CD4-positive, alpha-beta T cell treated with Interleukin-17A for 1 hour (primary cell): ENCODE results near the gene TMEM141.
A peak's percentile ranks its signal among the peaks of the same experiment; 100 is the strongest.
"Not testable (repeated sequence)": the region's sequence is repeated elsewhere in the genome, so short reads cannot be mapped to it uniquely, and the experiment has no call there.

ENCODE experiments used
- DNase-seq: peaks from one replicate; pipeline ENCODE4 v3.0.0-alpha.2; 2020

Gene TMEM141

DNA sequence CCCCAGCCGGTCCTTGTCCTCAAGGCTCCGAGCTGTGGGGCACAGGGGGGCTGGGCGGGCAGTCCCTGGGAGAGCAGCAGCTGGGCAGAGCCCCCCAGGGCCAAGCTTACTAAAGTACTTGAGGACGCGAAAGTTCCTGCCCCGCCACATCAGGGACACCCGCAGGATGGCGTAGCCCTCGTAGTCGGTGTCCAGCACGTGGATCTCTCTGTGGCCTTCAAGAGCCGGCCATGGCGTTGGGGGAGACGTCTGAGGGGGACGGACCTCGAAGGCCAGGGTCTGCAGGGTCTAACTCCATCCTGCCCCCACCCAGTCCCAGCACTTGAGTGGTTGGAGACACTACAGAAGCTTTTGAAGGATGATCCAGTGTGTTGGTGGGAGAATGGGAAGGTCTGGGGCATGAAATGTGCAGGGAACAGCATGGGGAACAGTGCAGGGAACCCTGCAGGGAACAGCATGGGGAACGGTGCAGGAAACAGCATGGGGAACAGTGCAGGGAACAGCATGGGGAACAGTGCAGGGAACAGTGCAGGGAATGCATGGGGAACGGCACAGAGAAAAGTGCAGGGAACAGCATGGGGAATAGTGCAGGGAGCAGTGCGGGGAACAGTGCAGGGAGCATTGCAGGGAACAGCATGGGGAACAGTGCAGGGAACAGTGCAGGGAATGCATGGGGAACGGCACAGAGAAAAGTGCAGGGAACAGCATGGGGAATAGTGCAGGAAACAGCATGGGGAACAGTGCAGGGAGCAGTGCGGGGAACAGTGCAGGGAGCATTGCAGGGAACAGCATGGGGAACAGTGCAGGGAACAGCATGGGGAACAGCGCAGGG is 35.6 kb upstream of the TMEM141 start:
- DNase-seq = not testable (repeated sequence)

DNA sequence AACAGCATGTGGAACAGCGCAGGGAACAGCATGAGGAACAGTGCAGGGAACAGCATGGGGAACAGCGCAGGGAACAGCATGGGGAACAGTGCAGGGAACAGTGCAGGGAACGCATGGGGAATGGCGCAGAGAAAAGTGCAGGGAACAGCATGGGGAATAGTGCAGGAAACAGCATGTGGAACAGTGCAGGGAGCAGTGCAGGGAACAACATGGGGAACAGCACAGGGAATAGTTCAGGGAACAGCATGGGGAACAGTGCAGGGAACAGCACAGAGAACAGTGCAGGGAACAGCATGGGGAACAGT is 35.1 kb upstream of the TMEM141 start:
- DNase-seq = no peak

DNA sequence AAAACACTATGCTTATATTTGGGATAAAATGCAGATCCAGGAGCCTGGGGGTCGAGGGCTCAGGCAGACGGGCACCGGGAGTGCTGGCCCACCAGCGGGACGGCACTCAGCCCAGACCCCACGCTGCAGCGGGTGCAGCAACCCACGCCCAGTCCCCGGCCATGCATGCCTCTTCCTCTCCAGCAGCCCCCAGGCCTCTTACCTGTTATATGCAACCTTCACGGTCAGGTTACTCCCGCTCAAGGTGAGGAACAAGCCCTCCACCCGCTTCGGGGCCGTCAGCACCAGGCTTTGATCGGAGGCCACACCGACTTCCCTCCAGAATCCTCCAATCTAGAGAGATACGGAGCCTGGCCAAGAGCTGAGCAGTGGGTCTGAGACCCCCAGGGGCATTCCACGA is 34.3 kb upstream of the TMEM141 start:
- DNase-seq = no peak

DNA sequence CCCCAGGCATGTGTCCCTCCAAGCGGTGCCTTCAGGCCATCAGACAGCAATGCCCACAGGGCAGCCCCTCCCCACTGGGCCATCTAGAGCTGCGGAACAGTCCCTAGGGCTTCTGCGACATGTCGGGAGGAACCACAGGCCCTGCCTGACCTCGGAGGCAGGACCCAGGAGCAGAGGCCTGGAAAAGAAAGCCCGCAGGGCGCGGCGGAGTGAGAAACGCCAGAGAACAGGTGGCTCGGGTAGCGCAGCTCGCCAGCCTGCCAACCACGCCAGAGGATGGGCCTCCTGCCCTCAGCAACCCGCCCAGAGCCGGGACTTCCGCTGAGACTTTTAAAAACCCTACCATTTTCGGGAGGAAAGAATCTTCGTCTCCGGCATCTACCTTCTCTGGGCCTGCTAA is 33.8 kb upstream of the TMEM141 start:
- no peak for DNase-seq

DNA sequence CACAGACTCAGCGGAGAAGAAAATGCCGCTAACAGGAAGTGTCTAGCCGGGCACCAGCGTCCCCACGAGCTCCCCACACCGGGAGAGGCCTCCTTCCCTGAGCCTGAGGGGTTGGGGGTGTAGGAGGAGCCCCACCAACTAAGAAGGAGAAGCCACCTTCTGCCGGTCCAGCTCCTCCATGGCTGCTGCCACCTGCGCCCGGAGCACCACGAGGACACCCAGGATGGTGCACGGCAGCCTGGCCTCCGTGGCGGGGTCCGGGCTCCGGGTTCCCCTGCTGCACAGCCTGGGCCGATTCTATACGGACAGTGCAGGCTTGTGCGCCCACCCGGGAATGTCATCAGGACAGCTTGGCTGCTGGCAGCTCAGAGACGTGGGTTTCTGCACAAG is 33.4 kb upstream of the TMEM141 start:
- DNase-seq = no peak

DNA sequence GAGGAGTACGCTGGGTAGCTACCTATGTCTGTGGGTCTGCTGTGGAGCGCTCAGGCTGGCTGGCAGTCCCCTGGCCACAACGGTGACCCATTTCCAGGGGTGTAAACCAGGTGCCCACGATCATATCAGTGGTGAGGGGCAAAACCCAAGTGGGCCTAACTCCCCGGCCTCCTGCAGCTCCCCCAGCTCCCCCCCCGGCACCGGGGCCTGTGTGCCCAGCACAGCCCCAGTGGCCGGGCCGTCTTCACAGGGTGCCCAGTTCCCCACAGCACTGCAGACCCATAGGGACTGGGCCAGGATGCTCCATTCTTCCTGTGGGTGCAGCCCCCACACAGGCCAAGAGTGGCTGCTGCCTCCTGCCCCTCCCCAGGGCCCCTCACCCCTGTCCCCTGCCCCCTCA is 32.1 kb upstream of the TMEM141 start:
- no peak for DNase-seq

DNA sequence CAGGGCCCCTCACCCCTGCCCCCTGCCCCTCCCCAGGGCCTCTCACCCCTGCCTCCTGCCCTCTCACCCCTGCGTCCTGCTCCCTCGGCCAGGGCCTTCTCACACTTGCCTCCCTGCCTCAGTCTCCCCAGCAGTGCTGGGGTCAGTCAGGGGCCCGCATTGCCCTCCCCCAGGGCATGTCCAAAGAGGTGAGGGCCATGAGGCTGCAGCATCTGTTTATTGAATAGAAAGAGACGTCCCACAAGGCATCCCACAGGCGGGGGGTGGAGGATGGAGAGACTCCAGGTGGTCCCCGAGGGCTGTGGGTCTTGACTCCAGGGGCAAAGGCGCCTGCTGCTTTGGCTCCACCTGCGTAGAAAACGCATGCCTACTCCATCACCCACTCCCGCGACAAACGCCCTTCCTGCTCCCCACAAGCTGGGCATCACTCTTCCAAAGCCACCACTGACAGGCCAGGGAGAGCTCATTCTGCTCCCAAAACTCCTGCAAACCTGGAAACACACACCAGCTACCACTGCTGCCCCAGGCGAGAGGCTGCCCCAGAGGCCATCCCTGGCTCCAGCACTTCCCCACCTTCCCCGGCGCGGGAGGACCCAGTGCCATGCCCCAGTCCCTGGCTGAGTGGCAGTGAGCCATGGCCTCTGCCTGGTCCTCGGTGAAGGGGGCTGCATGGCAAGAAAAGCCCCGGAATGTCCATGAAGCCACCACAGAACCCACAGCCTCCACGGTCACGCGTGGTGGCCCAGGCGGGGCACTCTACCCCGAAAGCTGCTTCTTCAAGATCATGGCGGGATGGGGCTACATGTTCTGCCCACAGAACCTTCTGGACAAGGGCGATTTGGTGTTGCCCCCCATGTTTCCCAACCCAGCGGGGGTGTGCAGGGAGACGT is 31.5 kb upstream of the TMEM141 start:
- DNase-seq = no peak

DNA sequence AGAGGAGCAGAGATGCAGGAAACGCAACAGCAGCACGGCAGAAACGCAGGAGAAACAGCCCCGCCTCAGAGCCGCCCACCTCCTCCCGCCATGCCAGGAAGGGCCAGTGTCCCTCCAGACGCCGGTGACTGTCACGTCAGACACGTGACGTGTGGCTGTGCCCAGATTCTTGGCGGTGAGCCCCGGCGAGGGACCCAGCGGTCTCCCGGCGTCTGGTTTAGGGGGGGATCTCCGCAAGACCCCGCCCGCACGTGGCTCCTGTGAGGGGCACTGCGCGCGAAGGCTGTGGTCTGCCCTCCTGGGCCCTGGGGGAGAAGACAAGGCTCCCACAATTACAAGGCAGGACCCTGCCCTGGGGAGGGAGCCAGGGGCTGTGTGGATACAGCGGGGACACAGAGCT is 30.7 kb upstream of the TMEM141 start:
- no peak for DNase-seq

DNA sequence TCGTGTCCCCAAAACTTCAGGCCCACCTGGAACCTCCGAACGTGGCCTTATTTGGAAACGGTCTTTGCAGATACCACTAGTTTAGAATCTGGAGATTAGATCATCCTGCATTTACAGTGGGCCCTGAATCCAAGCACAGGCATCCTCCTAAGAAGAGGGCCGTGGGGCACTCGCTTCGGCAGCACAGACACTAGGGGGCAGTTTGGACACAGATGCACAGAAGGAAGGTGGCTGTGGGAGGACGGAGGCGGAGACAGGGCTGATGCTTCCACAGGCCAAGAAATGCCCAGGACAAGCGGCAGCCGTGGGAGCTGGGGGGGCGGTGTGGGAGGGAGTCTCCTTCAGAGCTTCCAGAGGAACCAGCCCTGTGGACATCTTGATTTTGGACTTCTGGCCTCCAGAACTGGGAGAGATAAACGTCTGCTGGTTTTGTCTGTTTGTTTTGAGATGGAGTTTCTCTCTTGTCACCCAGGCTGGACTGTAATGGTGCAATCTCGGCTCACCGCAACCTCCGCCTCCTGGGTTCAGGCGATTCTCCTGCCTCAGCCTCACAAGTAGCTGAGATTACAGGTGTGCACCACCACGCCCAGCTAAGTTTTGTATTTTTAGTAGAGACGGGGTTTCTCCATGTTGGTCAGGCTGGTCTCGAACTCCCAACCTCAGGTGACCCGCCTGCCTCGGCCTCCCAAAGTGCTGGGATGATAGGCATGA is 30.2 kb upstream of the TMEM141 start:
- not testable (repeated sequence) for DNase-seq

DNA sequence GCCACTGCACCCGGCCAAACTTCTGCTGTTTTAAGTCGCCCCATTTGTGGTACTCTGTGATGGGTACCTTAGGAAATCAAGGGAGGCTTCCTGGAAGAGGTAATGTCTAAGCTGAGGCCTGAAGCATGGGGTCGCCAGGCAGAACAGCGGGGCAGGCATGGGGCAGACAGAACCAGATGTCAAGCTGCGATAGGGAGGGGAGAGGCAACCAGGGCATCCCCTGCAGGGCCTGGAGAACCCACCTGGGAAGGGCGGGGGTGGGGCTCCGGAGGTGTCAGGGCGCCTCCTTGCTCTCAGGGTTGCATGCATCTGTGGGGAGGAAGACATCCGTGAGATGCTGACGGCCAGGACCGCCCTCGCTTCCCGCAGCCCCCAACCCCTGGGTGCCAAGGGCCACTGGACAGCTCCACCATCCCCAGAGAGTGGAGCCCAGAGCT is 29.6 kb upstream of the TMEM141 start:
- DNase-seq = no peak

DNA sequence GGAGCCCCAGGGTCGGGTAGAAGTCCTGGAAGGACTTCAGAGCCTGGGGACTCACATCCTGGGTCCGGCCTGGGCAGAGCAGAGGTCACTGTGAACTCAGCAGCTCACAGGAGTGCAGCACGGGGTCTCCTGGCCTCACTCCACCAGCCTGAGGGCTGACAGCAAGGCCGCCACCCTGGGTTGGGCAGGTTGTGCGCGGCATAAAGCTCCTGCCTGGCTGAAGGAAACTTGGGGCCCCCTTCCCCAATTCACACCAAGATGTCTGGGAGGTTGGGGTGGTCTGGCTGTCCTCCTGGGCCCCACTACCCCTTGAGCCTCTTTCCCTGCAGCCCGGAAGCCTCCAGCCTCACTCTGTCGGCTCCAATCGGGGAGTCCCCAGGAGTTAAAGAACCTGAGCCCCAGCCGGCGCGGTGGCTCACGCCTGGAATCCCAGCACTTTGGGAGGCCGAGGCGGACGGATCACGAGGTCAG is 28.9 kb upstream of the TMEM141 start:
- DNase-seq = no peak

DNA sequence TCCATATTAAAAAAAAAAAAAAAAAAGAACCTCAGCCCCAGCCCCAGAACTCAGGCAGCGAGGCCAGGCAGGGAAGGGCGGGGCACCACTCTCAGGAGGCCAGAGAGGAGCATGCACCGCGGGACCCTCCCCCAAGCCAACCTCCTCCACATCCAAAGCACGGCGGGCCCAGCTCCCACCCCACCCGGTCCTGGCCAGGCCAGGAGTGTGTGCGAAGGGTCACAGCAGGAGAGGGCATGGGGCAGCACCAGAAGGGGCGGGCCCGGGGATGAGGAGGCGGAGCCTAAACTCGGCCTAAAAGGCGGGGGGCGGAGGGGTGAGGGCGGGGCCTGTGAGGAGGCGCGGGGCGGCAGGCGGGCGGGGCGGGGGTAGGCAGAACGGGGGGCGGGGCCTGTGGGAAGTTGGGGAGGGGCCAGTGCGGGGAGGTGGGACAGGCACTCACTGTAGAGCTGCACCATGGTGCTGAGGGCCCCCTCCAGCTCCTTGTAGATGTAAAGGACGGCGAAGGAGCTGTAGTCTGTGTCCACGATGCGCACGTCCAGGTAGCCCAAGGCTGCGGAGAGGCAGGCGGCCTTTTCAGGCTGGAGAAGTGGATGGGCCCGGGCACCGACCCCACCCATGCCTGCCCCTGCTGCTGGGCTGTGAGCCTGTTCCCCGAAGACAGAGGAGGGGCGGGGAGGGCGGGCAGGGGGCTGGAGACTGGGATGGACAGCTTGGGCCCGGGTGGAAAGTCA is 28.1 kb upstream of the TMEM141 start:
- peak; percentile 43 for DNase-seq

DNA sequence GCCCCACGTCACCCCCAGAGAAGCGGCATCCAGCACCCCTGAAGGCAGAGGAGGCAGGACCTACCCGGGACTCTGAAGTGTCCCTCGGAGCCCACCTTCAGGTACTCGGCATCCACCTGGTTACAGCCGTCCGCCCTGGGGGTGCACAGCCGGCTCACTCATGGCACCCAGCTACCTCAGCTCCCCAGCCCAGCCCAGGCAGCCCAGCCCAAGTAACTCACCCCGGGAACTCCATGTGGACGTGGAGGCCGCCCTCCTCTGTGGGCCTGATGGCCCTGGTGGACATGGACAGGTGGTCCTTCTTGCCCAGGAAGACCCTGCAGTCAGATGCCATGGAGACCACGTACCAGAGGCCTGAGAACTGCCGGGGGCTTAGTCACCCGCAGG is 27.5 kb upstream of the TMEM141 start:
- DNase-seq = no peak

DNA sequence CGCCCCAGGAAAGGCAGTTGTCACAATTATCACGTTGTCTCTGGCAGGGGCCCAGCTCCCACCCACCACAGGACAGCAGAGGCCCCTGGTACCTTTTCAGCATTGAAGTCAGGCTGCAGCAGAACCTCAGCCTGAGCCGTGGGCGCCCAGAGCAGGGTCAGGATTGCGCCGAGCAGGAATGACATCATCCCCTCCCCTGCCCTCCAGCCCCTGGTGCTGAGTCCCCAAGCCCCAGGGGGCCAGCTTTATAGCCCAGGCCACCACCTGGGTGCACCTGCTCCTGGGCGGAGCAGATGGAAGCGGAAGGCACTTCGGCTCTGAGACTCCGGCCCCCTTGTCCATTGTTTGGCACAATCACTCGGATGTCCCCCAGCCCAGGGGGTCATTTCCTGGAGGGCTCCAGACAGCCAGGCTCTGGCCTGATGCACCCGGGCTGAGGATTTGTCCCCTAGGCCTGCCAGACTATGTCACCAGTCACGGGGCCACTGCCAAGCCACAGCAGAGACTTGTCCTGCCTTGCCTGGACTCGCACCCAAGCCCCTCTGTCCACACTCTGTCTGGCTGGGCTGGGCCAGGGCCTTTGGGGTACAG is 26.7 kb upstream of the TMEM141 start, which contains the start of gene LCN15:
Gene LCN15, minus strand, starts transcription at position 218 of the 591 bp plus-strand sequence. Its CDS starts 30 bp downstream, at position 188.
- no peak for DNase-seq

DNA sequence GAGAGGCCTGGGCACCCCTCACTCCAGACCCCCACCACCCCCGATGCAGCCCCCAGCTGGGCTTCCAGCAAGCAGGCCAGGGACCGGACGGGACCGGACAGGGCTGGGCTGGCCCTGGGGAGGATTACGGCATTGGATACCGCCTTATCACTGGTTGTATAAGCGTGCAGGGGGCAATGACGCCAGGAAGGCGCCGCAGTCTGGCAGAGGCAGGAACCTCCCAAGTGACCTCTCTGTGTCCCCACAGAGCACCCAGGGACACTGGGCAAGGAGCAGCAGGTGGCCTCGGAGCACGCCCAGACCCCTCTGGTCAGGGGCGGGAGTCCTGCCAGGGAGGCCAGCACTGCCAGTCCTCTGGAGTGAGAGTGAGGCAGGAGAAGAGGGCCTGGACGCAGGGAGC is 26.1 kb upstream of the TMEM141 start:
- no peak for DNase-seq

DNA sequence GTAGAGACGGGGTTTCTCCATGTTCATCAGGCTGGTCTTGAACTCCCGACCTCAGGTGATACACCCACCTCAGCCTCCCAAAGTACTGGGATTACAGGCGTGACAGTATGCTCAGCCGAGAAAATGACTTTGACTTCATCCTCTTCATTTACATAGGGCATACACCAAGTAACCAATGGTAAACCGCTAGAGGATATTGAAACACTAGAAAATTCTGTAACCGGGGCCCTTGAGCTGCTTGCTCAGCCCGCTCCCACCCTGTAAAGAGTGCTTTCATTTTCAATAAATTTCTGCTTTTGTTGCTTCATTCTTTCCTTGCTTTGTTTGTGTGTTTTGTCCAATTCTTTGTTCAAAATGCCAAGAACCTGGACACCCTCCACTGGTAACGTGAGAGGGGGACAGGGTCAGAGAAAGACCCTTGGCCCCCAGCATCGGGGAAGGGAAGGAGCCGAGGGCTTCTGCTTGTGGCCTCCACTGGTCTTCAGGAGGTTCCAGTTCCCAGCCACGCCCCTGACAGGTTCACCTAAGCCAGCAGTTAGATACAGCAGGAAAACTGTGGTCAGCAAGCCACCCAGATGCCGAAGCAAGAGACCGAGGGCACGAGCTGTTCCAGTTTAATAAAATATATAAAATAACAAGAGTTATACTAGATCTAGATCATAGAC is 25.3 kb upstream of the TMEM141 start:
- DNase-seq = not testable (repeated sequence)

DNA sequence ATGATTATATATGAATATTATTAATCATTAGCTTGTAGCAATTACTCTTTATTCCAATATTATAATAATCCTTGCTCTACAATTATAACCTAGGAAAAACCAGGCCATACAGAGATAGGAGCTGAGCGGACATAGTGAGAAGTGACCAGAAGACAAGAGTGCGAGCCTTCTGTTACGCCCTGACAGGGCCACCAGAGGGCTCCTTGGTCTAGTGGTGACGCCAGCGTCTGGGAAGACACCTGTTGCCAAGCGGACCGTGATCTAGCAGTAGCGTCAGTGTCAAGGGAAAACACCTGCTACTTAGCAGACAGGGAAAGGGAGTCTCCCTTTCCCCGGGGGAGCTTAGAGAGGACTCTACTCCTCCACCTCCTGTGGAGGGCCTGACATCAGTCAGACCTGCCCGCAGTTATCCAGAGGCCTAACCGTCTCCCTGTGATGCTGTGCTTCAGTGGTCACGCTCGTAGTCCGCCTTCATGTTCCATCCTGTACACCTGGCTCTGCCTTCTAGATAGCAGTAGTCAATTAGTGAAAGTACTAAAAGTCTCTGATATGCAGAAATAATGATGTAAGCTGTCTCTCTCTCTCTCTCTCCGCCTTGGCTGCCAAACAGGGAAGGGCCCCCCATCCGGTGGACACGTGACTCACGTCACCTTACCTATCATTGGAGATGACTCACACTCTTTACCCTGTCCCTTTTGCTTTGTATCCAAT is 24.6 kb upstream of the TMEM141 start:
- DNase-seq = peak; percentile 72

DNA sequence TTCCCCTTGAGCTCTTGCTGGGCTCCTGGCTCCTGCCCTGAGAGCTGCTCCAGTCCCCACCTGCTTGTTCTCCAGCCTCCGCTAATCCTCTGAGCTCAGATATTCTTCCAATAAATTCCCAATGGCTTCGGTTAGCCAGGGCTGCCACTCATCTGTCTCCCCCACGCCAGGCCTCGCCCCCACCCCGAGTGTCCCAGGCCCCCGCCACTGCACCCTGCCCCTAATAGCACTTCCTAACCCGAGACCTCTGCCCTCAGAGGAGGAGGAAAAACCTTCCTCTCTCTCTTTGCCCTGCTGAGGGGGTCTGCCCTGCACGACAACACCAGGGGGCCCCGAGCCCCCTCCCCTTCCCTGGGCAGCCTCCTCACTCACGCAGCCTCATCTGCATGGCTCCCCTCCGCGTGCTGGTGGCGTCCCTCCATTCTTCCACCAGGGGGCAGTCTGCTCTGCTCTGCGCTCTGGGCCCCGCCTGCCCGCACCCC is 21.4 kb upstream of the TMEM141 start:
- peak; percentile 62 for DNase-seq

DNA sequence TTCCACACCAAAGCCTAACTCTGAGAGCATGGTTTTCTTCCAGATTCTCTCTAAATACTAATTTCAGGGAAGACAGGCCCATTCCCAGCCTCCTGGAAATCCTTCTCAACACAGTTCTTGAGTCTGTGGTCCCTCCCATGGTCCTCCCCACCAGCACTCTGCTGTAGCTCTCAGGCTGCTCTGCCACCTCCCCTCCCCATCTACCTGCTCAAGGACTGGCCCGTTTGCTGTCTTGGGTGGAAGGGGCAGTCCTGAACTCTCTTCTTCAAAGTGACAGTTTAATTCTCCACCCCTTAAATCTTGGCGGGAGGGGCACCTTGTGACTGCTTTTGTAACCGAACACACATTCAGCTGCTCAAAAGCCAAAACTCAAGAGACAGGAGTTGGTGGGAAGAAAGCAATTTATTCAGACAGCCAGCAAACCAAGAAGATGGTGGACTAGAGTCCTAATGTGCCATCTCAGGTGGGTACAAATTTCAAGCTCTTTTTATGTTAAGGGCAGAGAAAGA is 19.2 kb upstream of the TMEM141 start:
- DNase-seq = no peak

DNA sequence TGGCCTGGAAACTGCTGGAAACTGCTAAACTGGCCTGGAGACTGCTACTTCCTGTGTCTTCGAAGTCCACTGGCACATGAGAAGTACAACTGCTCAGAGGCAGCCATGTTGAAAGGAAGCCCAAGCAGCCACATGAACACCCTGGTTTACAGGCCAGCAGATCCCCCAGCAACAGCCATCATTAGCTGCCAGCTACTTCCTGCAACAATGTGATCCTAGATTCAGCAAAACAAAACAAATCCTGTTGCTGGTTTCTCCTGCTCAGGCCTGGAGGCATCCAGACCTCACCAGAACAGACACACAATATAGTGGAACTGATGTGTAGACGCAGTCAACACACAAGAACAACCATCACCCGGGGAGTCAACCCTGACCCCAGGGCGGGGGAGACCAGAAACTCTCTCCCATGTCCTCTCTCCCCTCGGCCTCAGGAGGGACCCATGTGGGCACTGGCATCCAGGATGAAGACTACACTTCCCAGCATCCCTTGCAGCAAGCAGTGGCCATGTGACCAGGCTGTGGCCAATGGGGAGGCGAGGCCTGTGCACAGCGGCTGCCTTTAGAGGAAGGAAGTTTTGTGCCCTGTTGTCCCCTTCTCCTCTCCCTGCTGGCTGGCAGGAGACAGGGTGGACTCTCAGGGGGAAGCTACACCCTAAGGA is 17.6 kb upstream of the TMEM141 start:
- DNase-seq = peak; percentile 16
